Activated naive CD4-positive, alpha-beta T cell treated with anti-CD3 and anti-CD28 coated beads, Interleukin-2, amount 50 U/mL, for 72 hours (primary cell): ENCODE results near the gene IDH2. TPM values are rescaled to one million over a fixed set of nuclear protein-coding genes. Genes with fewer than 3 reads are reported as not detected.
"Not testable (repeated sequence)": the region's sequence is repeated elsewhere in the genome, so short reads cannot be mapped to it uniquely, and the experiment has no call there.

Source experiments
- ATAC-seq, 2 donors: fragments of 150-1000 bp; cut with Tn5 transposase; 2 replicates each; pipeline ENCODE4 v1.10.0; 2021; ENCODE audit warnings: mild to moderate bottlenecking in 2 of 2, moderate library complexity in 2 of 2
- DNase-seq, 2 donors: peaks; one replicate each; pipeline ENCODE4 v3.0.0; 2021 to 2022; ENCODE audit warnings: low spot score in 2 of 2
- H3K27ac Mint-ChIP-seq, 2 donors: one replicate each; pipeline ENCODE4 v1.8.0; 2022; ENCODE audit warnings: mild to moderate bottlenecking in 2 of 2, mixed read lengths in 2 of 2
- H3K36me3 Mint-ChIP-seq, 2 donors: one replicate each; pipeline ENCODE4 v1.8.0; 2022; ENCODE audit warnings: mixed read lengths in 2 of 2
- H3K9me3 Mint-ChIP-seq, 2 donors: one replicate each; pipeline ENCODE4 v1.8.0; 2022; ENCODE audit warnings: mixed read lengths in 2 of 2
- total RNA-seq, 2 donors: library from RNA; stranded (reverse); gene quantifications; one replicate each; pipeline ENCODE4 v1.2.3, GENCODE V29; 2022

Gene IDH2
- 100 to 1,000 TPM; 203 to 242 TPM for total RNA-seq

- ATAC-seq = peak; percentile 84
- H3K36me3 Mint-ChIP-seq = peaks cover 11 to 14% of the 10 kb centered on the region in 2 donors
- peak within 1 kb of the TSS; percentile 88 to 90 for H3K27ac Mint-ChIP-seq
- peak; percentile 80 to 86 for DNase-seq
- no peaks in the 10 kb centered on the region for H3K9me3 Mint-ChIP-seq
Measured at GRCh38 chr15:90101969-90102890, at the start of gene IDH2. IDH2 (minus strand) TSS chr15:90102468; CDS start chr15:90102390, 78 bp downstream.

DNA sequence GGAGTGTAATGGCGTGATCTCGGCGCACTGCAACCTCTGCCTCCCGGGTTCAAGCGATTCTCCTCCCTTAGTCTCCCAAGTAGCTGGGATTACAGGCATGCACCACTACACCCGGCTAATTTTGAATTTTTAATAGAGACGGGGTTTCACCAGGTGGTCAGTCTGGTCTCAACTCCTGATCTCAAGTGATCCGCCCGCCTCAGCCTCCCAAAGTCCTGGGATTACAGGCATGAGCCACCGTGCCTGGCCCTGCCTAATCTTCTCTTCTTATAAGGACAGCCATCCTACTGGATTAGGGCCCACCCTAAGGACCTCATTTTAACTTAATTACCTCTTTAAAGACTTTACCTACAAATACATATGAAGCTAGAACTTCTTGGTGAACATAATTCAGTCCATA is 48.3 kb upstream of the IDH2 start:
- ATAC-seq, H3K36me3 Mint-ChIP-seq, DNase-seq, H3K9me3 Mint-ChIP-seq: not testable (repeated sequence)
- peak overlapping the region in 1 of 2 donors; percentile 20 for H3K27ac Mint-ChIP-seq

DNA sequence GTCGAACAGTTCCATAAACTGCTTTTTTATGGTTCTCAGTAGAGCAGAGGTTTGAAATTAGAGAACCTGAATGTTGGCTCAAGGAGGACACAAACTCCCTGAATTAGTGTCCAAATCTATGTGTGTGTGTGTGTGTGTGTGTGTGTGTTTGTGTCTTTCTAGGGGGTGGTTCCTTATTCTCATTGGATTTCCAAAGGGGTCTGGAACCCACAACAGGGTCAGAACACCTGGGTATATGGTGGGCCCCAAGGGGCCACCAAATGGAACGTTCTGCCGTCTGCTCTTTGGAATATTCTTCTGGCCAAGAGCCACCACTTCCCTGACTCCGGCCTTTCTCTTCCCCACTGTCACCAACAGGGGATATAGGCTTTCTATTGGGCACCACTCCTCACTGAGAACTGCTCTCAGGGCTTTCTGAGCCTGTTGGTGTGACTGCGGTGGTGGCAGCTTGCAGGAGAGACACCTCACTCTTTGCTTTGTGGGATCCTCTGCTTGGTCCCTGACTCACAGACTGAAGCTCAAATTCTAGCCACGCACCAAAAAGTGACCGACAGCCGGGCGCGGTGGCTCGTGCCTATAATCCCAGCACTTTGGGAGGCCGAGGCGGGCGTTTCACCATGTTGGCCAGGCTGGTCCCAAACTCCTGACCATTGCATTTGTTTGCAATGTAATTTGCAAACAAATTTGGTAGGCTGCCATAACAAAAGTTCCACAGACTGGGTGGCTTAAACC is 47.5 kb upstream of the IDH2 start:
- ATAC-seq (no peak), DNase-seq (no peak)
- H3K27ac Mint-ChIP-seq = peak overlapping the region in 1 of 2 donors; percentile 20
- H3K36me3 Mint-ChIP-seq = no peaks in the 10 kb centered on the region
- H3K9me3 Mint-ChIP-seq = no peaks in the 10 kb centered on the region

DNA sequence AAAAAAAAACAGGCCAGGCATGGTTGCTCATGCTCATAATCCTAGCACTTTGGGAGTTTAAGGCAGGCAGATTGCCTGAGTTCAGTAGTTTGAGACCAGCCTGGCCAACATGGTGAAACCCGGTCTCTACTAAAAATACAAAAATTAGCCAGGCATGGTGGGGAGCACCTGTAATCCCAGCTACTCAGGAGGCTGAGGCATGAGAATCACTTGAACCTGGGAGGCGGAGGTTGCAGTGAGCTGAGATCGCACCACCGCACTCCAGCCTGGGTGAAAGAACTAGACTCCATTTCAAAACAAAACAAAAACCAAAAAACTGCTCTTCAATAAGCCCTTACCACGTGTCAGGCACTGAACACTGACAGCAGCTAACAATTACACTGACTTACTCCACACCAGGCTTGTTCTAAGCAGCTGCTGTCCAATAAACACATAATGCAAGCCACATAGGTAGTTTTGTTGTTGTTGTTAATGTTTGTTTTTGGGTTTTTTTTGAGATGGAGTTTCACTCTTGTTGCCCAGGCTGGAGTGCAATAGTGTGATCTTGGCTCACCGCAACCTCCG is 44.0 kb upstream of the IDH2 start:
- H3K27ac Mint-ChIP-seq, DNase-seq, H3K36me3 Mint-ChIP-seq, H3K9me3 Mint-ChIP-seq, ATAC-seq: not testable (repeated sequence)

DNA sequence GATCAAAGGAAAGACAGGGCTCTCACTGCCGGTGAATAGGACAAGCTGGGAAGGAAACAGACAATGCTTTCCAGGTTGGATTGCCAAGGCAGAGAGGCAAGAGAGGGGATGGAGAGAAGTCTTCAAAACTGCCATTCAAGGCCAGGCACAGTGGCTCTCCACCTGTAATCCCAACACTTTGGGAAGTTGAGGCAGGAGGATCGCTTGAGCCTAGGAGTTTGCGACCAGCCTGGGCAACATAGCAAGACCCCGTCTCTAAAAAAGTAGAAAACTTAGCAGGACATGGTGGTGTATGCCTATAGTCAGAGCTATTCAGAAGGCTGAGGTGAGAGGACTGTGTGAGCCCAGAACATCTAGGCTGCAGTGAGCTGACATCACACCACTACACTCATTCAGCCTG is 43.5 kb upstream of the IDH2 start:
- Mint-ChIP-seq H3K36me3 (no peaks in the 10 kb centered on the region), H3K27ac (no peak overlapping the region), H3K9me3 (no peaks in the 10 kb centered on the region)
- DNase-seq (no peak), ATAC-seq (no peak)

DNA sequence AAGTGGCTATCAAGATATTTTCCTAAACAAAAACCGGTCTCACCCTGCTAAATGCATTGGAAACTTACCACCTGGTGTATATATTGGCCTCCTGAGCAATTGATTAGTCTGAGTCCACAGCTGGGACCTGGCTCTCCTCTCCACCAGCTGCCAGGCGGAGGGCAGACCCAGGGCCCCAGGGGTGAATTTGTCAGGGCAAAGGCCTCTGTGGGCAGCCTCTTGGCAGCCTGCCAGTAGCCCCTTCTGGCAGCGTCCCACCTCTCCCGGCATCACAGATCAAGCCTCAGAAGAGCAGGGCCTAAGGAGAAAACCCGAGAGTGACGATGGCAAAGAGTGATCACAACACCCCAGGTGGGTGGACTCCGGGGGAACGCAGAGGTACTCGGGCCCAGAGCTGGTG is 43.0 kb upstream of the IDH2 start:
- ATAC-seq (no peak), DNase-seq (no peak)
- no peaks in the 10 kb centered on the region for H3K36me3 Mint-ChIP-seq
- no peak overlapping the region for H3K27ac Mint-ChIP-seq
- H3K9me3 Mint-ChIP-seq = no peaks in the 10 kb centered on the region

- peak; percentile 75 to 80 for DNase-seq
- no peaks in the 10 kb centered on the region for H3K9me3 Mint-ChIP-seq
- peak; percentile 95 to 97 for ATAC-seq
- no peaks in the 10 kb centered on the region for H3K36me3 Mint-ChIP-seq
- peak overlapping the region in 1 of 2 donors; percentile 73 for H3K27ac Mint-ChIP-seq
Measured at GRCh38 chr15:90143166-90143655, 40.9 kb upstream of the IDH2 start.

GRCh38 chr15:90142216-90143165 is 40.2 kb upstream of the IDH2 start:
- DNase-seq (peak in 1 of 2 donors; percentile 40), ATAC-seq (peak; percentile 64 to 72)
- no peaks in the 10 kb centered on the region for H3K9me3 Mint-ChIP-seq
- H3K27ac Mint-ChIP-seq = peak overlapping the region in 1 of 2 donors; percentile 73
- no peaks in the 10 kb centered on the region for H3K36me3 Mint-ChIP-seq

DNA sequence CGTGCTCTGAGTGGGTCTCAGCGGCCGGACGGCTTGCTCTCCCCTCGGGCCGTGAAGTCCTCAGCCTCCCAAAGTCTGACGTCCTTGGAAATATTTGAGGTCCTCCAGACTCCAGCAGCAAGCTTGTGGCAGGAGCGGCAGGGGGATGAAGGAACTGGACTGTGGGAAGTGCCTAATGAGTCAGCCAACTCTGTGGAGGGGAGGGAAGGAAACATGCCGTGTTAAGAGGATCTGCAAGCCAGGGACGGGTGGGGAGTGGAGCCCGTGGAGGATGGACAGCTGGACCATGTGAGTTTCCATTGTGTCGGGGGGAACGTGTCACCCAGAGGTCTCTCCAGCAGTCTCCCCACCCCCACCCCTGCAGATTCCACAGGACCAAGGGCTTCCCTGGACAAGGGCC is 39.4 kb upstream of the IDH2 start:
- Mint-ChIP-seq H3K9me3 (no peaks in the 10 kb centered on the region), H3K36me3 (no peaks in the 10 kb centered on the region), H3K27ac (no peak overlapping the region)
- DNase-seq (no peak), ATAC-seq (no peak)

- not testable (repeated sequence) for H3K36me3 Mint-ChIP-seq, ATAC-seq, H3K27ac Mint-ChIP-seq, H3K9me3 Mint-ChIP-seq
- DNase-seq = peak; percentile 48 to 59
Measured at GRCh38 chr15:90139549-90139948, 37.3 kb upstream of the IDH2 start.

GRCh38 chr15:90138071-90138833 is 36.0 kb upstream of the IDH2 start:
- DNase-seq (no peak), ATAC-seq (no peak)
- Mint-ChIP-seq H3K9me3 (no peaks in the 10 kb centered on the region), H3K27ac (no peak overlapping the region), H3K36me3 (no peaks in the 10 kb centered on the region)

GRCh38 chr15:90132437-90132836 is 30.2 kb upstream of the IDH2 start:
- Mint-ChIP-seq H3K9me3 (no peaks in the 10 kb centered on the region), H3K27ac (no peak overlapping the region), H3K36me3 (no peaks in the 10 kb centered on the region)
- DNase-seq (no peak), ATAC-seq (no peak)

GRCh38 chr15:90131848-90132247 is 29.6 kb upstream of the IDH2 start:
- no peak overlapping the region for H3K27ac Mint-ChIP-seq
- no peaks in the 10 kb centered on the region for H3K36me3 Mint-ChIP-seq
- no peaks in the 10 kb centered on the region for H3K9me3 Mint-ChIP-seq
- ATAC-seq = no peak
- no peak for DNase-seq

- ATAC-seq (no peak), DNase-seq (no peak)
- Mint-ChIP-seq H3K27ac (no peak overlapping the region), H3K36me3 (no peaks in the 10 kb centered on the region), H3K9me3 (no peaks in the 10 kb centered on the region)
Measured at GRCh38 chr15:90130291-90130690, 28.0 kb upstream of the IDH2 start.

GRCh38 chr15:90126596-90127435 is 24.5 kb upstream of the IDH2 start:
- DNase-seq (no peak), ATAC-seq (no peak)
- H3K27ac Mint-ChIP-seq = no peak overlapping the region
- no peaks in the 10 kb centered on the region for H3K9me3 Mint-ChIP-seq
- H3K36me3 Mint-ChIP-seq = no peaks in the 10 kb centered on the region
